HG03159 (cell line): ENCODE results near the gene RABGAP1.

Experiments
- ATAC-seq: cut with Tn5 transposase; IDR thresholded peaks from one replicate; pipeline ENCODE4 v1.9.1; 2021; ENCODE audit warnings: mild to moderate bottlenecking, moderate library complexity; ENCODE audit not compliant: unreplicated experiment

Gene RABGAP1

DNA sequence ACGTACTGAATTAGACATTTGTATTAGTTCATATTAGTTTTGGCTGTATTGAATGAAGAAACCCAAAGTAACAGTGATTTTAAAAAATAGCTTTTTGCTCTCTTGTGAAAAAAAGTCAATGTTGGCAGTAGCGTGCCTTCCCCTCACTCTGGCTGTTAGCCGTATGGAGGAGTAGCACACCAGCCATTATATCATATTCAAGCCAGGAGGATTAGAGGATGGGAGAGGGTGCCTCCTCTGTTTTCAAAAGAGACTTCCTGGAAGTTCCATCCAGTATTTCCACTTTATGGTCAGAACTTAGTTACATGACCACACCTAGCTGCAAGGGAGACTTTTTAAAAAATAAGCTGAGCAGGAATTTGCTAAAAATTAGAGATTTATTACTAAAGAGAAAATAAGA, 133.8 kb downstream of the RABGAP1 start:
- no peak for ATAC-seq

DNA sequence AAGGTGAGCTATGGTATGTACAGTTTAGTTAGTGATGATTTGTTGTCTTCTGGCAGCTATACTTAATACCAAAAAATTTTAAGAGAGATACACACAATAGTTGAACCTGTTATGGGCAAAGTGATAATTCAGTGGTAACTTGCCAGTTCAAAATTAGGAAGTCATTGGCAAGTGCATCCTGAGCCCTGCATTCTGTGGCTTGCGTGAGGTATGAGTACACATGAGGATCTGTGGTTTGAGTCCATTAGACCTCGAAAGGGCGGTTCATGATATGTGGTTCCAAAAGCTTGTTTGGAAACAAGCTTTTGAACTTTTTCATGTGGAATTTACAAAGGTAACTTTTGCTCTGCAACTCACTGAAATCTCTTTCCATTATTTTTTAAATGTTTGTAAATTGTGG, 139.6 kb downstream of the RABGAP1 start:
- ATAC-seq: no peak

- ATAC-seq: no peak
Measured at GRCh38 chr9:123081824-123082223, 141.0 kb downstream of the RABGAP1 start.

GRCh38 chr9:123083680-123084079, 142.9 kb downstream of the RABGAP1 start:
- no peak for ATAC-seq

DNA sequence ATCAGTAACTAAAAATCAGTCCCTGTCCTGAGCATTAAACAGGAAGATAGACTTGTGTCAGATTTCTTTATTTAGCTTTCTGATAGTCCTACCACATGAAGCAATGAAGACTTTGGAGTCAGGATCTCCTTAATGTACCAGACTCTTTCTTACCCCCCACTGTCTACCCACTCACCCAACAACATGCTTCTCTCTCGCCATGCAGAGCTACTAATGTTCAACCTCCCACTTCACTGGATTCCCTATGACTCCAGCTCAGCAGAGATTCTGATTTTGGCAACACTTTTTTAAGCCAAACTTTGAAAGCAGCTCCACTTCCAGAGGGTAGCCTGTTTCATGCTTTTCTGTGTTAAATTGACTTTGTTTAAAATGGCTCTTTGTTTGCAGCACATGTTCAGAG, 143.4 kb downstream of the RABGAP1 start:
- ATAC-seq: no peak

DNA sequence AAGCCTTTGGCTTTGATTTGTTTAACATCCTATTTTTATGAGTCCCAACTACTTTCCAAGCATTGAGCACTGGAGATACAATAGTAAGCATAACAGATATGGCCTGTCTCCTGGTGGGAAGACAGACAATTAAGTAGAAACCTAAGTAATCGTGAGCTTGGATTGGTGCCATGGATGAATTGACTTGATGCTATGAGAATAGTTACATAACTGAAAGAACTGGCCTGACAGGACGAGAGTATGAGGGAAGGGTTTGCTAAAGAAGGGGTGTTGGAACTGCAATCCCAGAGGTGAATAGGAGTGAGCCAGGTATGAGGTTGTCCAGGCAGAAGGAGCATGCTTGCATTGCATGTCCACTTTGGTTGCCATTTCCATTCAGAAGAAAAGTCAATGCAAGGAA, 145.1 kb downstream of the RABGAP1 start:
- no peak for ATAC-seq

- no peak for ATAC-seq
Measured at GRCh38 chr9:123087359-123087888, 146.6 kb downstream of the RABGAP1 start.

GRCh38 chr9:123089040-123089439, 148.2 kb downstream of the RABGAP1 start:
- no peak for ATAC-seq

GRCh38 chr9:123089790-123090189, 149.0 kb downstream of the RABGAP1 start:
- no peak for ATAC-seq

- ATAC-seq: no peak
Measured at GRCh38 chr9:123090198-123090896, 149.5 kb downstream of the RABGAP1 start.

GRCh38 chr9:123090956-123091355, 150.1 kb downstream of the RABGAP1 start:
- no peak for ATAC-seq

DNA sequence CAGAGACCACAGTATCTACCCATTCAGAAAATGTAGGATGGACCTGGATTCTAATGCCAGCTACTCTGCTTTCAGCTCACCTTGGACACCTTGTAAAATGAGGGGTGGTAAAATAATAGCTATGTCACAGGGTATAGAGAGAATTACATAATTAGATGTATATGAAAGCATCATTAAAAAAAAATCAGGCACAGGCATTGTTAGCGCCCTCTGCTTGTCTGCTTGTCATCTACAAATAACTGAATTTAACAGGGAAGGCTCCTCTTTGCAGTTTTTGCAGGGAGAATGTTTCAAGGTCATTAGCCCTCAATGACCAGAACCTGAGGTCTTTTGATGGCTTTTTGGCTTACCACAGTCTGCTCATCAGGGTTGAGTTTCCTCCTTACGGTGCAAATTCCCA, 150.6 kb downstream of the RABGAP1 start:
- ATAC-seq: no peak

GRCh38 chr9:123093141-123093540, 152.3 kb downstream of the RABGAP1 start:
- ATAC-seq: no peak

- no peak for ATAC-seq
Measured at GRCh38 chr9:123096987-123097386, 156.2 kb downstream of the RABGAP1 start.

- no peak for ATAC-seq
Measured at GRCh38 chr9:123097430-123098095, 156.7 kb downstream of the RABGAP1 start.

DNA sequence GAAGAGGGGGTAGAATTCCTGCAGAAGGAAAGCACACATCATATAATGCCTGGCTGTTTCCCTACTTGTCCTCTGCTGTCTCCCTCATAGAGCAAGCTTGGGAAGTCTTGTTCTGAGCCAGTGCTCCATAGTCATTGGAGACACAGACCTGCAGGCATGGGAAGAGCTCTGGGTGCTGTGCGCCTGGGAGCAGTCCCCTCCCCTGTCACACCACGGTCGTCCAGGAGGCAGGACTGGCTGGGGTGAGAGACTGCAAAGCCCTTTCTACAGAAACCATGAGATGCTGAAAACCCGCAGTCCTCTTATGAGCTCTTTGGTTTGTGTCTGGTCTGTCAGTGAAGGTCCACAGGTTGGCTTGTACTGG, 157.3 kb downstream of the RABGAP1 start:
- ATAC-seq: no peak

DNA sequence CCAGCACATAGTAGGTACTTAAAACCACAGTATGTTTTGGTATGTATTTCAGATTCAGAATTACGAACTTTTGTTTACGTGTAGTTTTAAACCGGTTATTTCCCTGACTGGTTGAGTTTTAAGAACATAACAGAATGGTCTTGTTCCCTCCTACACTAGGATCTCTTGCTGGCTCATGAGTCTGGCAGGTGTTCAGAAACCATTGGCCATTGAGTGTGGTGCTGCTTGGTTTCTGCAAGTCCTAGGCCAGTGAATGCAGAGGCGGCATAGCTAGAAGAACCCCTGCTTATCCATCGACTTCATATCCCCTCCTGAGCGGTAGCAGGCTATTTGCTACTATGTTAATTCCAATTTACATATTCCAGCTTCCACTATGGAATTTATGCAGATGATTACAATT, 158.2 kb downstream of the RABGAP1 start:
- no peak for ATAC-seq

- no peak for ATAC-seq
Measured at GRCh38 chr9:123099548-123099947, 158.7 kb downstream of the RABGAP1 start.

GRCh38 chr9:123102375-123103113, 161.7 kb downstream of the RABGAP1 start:
- ATAC-seq: no peak

DNA sequence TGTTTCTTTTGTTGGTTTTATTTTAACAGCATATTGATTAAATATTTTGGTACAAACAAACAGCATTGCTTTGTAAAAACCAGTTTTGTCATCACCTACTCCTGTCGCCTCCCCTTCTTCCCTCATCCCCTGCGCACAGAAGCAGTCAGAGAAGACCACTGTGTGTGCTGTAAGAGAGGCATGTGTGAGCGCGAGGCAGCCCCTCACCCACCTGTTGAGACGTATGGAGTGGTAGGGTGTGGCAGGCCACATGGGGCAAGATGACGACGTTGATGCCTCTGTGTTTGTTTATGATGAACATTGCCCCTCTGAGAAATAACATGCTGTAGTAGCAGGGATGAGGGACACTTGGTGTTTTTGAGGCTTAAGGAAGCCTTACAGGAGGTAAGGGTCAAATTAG, 164.0 kb downstream of the RABGAP1 start:
- ATAC-seq: no peak

- no peak for ATAC-seq
Measured at GRCh38 chr9:123105490-123105889, 164.7 kb downstream of the RABGAP1 start.
